GM19043 (cell line): ENCODE data around the gene COMMD7.

Source experiments
- ATAC-seq: cut with Tn5 transposase; IDR thresholded peaks from one replicate; pipeline ENCODE4 v1.9.1; 2021; ENCODE audit warnings: low read depth; ENCODE audit not compliant: unreplicated experiment

Gene COMMD7

GRCh38 chr20:32652739-32653526 is 90.3 kb downstream of the COMMD7 start:
- no peak for ATAC-seq
